ENCODE data around the gene DMTF1. TPM values are rescaled to one million over a fixed set of nuclear protein-coding genes. Genes with fewer than 3 reads are reported as not detected.

The DMTF1 gene
- total and polyA plus RNA-seq, 10 of the 15 experiments (the other 5 are each of a cell fraction or from before 2014, with no cell fraction given): 24.3 to 191 (median 72.0) TPM

- TF ChIP-seq PAX8 (IDR thresholded peaks at IDR 0.05): no peak
Measured at GRCh38 chr7:87106974-87107612, 45.2 kb upstream of the DMTF1 start (continued).

GRCh38 chr7:87107949-87108776, 44.1 kb upstream of the DMTF1 start:
- in situ Hi-C loops (cut with MboI): no loop called here
- Histone ChIP-seq H3K4me2 (ENCODE audit: control insufficient read depth, insufficient read depth) (no peak overlapping the region), H3K79me2 (ENCODE audit: control insufficient read depth, insufficient read depth, low read length) (no peaks in the 10 kb centered on the region)

More at GRCh38 chr7:87107949-87108776, 44.1 kb upstream of the DMTF1 start:
- Histone ChIP-seq H3K36me3 (ENCODE audit: control insufficient read depth in 2 of 2, insufficient read depth in 2 of 2, low read length in 1 of 2) (no peaks in the 10 kb centered on the region), H3K27ac (ENCODE audit: control insufficient read depth, insufficient read depth) (no peak overlapping the region), H4K20me1 (ENCODE audit: control insufficient read depth, insufficient read depth) (no peaks in the 10 kb centered on the region), H2AFZ (ENCODE audit: control insufficient read depth, low read depth, low read length) (no peak overlapping the region), H3K4me1 (ENCODE audit: control insufficient read depth, insufficient read depth, low read length) (no peaks in the 10 kb centered on the region), H3K9ac (ENCODE audit: control insufficient read depth, insufficient read depth, low read length) (no peak overlapping the region), H3K9me3 (replicated peaks; ENCODE audit: control insufficient read depth, insufficient read depth, low read length) (no peaks in the 10 kb centered on the region), H3K4me3 (no peak overlapping the region), H3K27me3 (replicated peaks in 1 of 2; ENCODE audit: control insufficient read depth in 2 of 2, insufficient read depth in 2 of 2, low read length in 1 of 2) (no peaks in the 10 kb centered on the region)
- ChIA-PET POLR2A (no interaction called here), SMC1A (ENCODE audit: uncharacterized antibody, unreplicated experiment) (no interaction called here), CTCF (interaction anchor here (0.7 kb wide), 1 partner anchor 196 kb away, joined by 3 read pairs; no protein-coding TSS in a partner anchor), RAD21 (ENCODE audit: unreplicated experiment) (no interaction called here)
- peak; percentile 61 for FAIRE-seq
- 57% methylated on average over 6 of the region's 6 CpGs for WGBS (ENCODE audit: insufficient coverage, insufficient replicate concordance, low lambda C conversion rate, missing lambda C conversion rate)
- DNase-seq (ENCODE audit: low read depth, low spot score): no peak
- no peak for ATAC-seq
- intact Hi-C loops (cut with micrococcal nuclease; ENCODE audit: unreplicated experiment): no loop called here
- BruUV-seq (replicated peaks): no TSS peak
- TF ChIP-seq SUPT20H (IDR thresholded peaks at IDR 0.05; ENCODE audit: borderline replicate concordance, control insufficient read depth, low read depth, low read length) (no peak), TBL1XR1 (IDR thresholded peaks at IDR 0.05; ENCODE audit: low read depth, low read length) (no peak), RELA (IDR thresholded peaks at IDR 0.05; ENCODE audit: borderline replicate concordance, partially characterized antibody) (no peak), NR2F1 (conservative IDR thresholded peaks at IDR 0.05) (no peak), ASH2L (IDR thresholded peaks at IDR 0.05; ENCODE audit: borderline replicate concordance, low read depth) (no peak), ETV6 (conservative IDR thresholded peaks at IDR 0.05 in 1 of 2, IDR thresholded peaks at IDR 0.05 in 1 of 2; ENCODE audit: borderline replicate concordance in 1 of 2, low read depth in 1 of 2) (no peak), NRF1 (conservative IDR thresholded peaks at IDR 0.05; ENCODE audit: low read depth, low read length) (no peak), YBX1 (IDR thresholded peaks at IDR 0.05) (no peak), E2F4 (IDR thresholded peaks at IDR 0.05; ENCODE audit: low read depth, low read length) (no peak), SPI1 (IDR thresholded peaks at IDR 0.05; ENCODE audit: borderline replicate concordance, insufficient read depth, low read depth, low read length) (no peak), RAD21 (IDR thresholded peaks at IDR 0.05; ENCODE audit: insufficient read depth, low read depth, low read length) (no peak), IKZF1 (conservative IDR thresholded peaks at IDR 0.05) (no peak), MTA2 (IDR thresholded peaks at IDR 0.05; ENCODE audit: low read depth) (no peak), SMC3 (IDR thresholded peaks at IDR 0.05; ENCODE audit: borderline replicate concordance, low read length) (no peak), KDM1A (IDR thresholded peaks at IDR 0.05; ENCODE audit: borderline replicate concordance) (no peak), RB1 (IDR thresholded peaks at IDR 0.05; ENCODE audit: borderline replicate concordance) (no peak), LARP7 (IDR thresholded peaks at IDR 0.05) (no peak)

All from GM12878 (cell line).